ENCODE measurements around the gene IFT43.
A peak's percentile ranks its signal among the peaks of the same experiment; 100 is the strongest.

IFT43 gene

GRCh38 chr14:75976826-75977581 lies 8.6 kb upstream of the IFT43 start:
- no peak for ATAC-seq
- no peaks in the 10 kb centered on the region for H3K9me3 Mint-ChIP-seq
- H3K4me3 Mint-ChIP-seq, result no peak overlapping the region
- H3K27me3 Mint-ChIP-seq, result no peaks in the 10 kb centered on the region
- H3K27ac Mint-ChIP-seq, result no peak overlapping the region
- no peak for DNase-seq
- H3K4me1 Mint-ChIP-seq, result peaks cover 44% of the 10 kb centered on the region

DNA sequence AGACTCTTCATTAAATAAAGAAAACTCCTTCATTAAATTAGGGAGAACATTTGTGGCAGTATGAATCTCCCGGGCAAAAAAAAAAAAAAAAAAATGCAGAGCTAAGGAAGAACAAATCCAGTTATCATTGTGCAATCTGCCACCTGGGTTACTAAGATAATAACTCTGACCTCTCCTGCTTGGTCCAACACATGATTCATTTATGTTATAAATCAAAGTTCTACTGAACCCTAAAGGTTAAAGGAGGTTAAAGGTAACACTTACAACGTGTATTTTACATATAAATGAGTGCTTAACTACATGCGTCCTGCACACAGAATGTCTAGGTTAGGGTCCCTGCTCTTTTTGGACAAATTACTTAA lies 8.0 kb upstream of the IFT43 start:
- no peak for ATAC-seq
- H3K4me1 Mint-ChIP-seq, result peaks cover 45% of the 10 kb centered on the region
- no peak overlapping the region for H3K27ac Mint-ChIP-seq
- H3K9me3 Mint-ChIP-seq, result no peaks in the 10 kb centered on the region
- DNase-seq, result no peak
- H3K4me3 Mint-ChIP-seq, result no peak overlapping the region
- no peaks in the 10 kb centered on the region for H3K27me3 Mint-ChIP-seq

DNA sequence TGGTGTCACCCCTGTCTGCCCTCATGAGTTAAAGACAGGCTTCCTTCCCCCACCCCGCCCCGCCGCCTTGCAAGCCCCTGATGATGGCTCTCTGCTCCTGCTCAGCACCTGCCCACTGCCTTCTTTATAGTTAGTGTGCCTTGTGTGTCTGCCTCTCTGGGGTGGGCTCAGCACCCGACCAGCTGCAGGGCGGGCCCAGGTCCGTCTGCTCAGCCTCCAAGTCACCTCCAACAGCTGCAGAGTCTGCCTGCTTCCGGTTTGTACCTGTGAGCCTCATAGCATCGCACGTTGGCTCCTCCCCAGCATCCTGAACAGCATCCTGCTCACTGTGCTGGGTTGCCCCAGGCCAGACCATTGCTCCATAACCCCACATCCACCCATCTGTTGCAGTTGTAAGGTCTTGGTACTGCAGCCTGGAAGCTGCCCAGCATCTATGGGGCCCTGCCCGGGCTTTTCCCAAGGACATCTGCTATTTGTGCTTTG lies 7.3 kb upstream of the IFT43 start:
- Mint-ChIP-seq H3K4me1 (peaks cover 50% of the 10 kb centered on the region), H3K9me3 (no peaks in the 10 kb centered on the region), H3K27ac (peak overlapping the region; percentile 27 to 83), H3K4me3 (no peak overlapping the region), H3K27me3 (no peaks in the 10 kb centered on the region)
- DNase-seq (peak in 1 of 2 donors; percentile 12), ATAC-seq (no peak)

GRCh38 chr14:75979071-75979571 lies 6.4 kb upstream of the IFT43 start:
- no peaks in the 10 kb centered on the region for H3K27me3 Mint-ChIP-seq
- no peak overlapping the region for H3K27ac Mint-ChIP-seq
- no peaks in the 10 kb centered on the region for H3K9me3 Mint-ChIP-seq
- DNase-seq (no peak), ATAC-seq (no peak)
- peak overlapping the region; percentile 17 to 53 for H3K4me3 Mint-ChIP-seq
- H3K4me1 Mint-ChIP-seq, result peaks cover 50% of the 10 kb centered on the region

DNA sequence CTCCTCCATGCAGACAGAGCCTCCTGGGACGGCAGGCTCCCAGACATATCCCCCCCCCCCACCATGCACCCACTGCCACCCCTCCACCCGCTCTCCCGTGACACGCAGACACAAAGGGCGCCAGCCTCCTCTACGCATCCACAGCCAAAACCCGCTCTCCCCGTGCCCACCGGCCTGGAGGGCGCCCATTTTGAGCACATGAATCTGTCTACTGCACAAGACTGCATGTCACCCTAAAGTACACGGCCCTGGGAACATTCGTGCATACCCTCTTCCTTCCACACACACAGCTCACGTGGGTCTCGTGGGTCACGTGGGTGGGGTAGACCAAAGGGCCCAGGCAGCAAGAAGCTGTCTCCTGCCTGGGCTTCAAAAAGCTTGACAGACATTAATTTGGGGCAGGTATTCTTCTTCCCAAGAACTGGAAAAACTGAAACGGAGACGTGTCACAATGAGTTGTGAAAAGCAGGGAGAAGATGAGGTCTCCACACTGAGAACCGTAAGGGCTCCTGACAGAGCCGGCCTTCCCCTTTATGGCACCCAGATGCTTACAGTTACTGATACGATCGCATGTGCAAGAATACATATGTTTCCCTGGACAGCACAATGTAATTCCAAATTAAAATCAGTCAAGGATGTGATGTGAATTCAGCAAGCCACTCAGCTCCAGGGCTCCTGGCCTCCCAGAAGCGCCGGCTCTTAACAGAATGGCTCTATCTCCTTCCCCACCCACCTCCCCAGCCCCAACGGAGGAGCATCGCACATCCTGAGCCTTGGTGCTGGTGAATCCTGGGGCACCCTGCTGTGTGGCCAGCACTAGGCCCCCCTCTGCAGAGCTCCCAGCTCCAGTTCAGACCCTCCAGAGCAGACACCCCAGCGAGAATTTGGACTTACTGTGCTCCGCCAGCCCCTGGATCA lies 5.7 kb upstream of the IFT43 start:
- no peaks in the 10 kb centered on the region for H3K9me3 Mint-ChIP-seq
- ATAC-seq (no peak), DNase-seq (no peak)
- peaks cover 50% of the 10 kb centered on the region for H3K4me1 Mint-ChIP-seq
- H3K27ac Mint-ChIP-seq, result peak overlapping the region; percentile 43 to 63
- no peaks in the 10 kb centered on the region for H3K27me3 Mint-ChIP-seq
- peak overlapping the region; percentile 17 to 53 for H3K4me3 Mint-ChIP-seq

GRCh38 chr14:75980856-75981255 lies 4.7 kb upstream of the IFT43 start:
- no peaks in the 10 kb centered on the region for H3K27me3 Mint-ChIP-seq
- no peak overlapping the region for H3K27ac Mint-ChIP-seq
- no peak for DNase-seq

GRCh38 chr14:75981426-75982265 lies 3.9 kb upstream of the IFT43 start, which contains the start of gene TGFB3:
Gene TGFB3 (minus strand): TSS chr14:75981995. CDS start chr14:75980893, 1,102 bp downstream.
- peak; percentile 74 for ATAC-seq

More at GRCh38 chr14:75980856-75981255, 4.7 kb upstream of the IFT43 start:
- H3K9me3 Mint-ChIP-seq, result no peaks in the 10 kb centered on the region
- peak overlapping the region; percentile 82 to 89 for H3K4me3 Mint-ChIP-seq
- peaks cover 50% of the 10 kb centered on the region for H3K4me1 Mint-ChIP-seq
- no peak for ATAC-seq

DNA sequence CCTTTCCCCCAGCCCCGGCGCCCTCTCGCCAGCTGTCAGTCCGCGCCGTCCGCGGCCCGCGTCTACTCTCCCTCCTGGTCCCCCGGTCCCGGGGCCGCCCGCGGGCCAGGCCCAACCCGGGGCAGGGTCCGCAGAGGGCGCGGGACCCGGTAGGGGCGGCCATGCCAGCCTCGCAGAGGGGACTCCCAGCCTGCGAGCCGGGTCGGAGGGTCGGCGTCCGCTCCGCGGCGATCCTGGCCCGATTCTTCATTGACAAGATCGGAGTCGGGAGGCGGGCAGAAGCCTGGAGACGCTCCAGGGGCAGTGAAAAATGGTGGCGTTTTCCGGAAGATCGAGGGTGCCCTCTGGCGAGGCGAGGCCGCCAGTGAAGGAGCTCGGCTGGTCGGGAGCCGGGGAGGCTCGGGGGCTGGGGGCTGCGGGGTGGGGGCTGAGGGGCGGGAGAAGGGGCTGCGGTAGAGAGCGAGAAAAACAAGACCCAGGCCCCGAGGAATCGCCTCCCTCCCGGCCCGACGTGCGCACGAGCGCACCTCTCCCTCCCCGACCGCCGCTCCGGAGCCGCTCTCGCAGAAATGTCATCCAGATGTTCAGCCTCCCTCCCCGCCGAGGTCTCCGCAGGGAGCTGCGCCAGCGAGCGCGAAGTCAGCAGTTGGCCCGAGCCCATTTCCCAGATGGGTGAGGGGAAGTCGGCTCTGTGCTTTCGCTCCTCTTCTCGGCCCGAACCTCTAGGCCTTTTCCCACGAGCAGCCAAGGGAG lies 3.1 kb upstream of the IFT43 start:
- peaks cover 60% of the 10 kb centered on the region for H3K4me1 Mint-ChIP-seq
- peak; percentile 79 to 82 for DNase-seq
- peak overlapping the region in 1 of 2 donors; percentile 41 for H3K27ac Mint-ChIP-seq
- H3K9me3 Mint-ChIP-seq, result no peaks in the 10 kb centered on the region
- ATAC-seq, result peak; percentile 70
- no peaks in the 10 kb centered on the region for H3K27me3 Mint-ChIP-seq
- H3K4me3 Mint-ChIP-seq, result peak overlapping the region; percentile 82 to 89

More at GRCh38 chr14:75981426-75982265, 3.9 kb upstream of the IFT43 start, which contains the start of gene TGFB3:
- Mint-ChIP-seq H3K27me3 (no peaks in the 10 kb centered on the region), H3K4me3 (peak within 1 kb of the TSS; percentile 82 to 89), H3K27ac (peak within 1 kb of the TSS; percentile 56 to 84), H3K4me1 (peaks cover 58% of the 10 kb centered on the region), H3K9me3 (no peaks in the 10 kb centered on the region)
- DNase-seq, result peak; percentile 59 to 65

DNA sequence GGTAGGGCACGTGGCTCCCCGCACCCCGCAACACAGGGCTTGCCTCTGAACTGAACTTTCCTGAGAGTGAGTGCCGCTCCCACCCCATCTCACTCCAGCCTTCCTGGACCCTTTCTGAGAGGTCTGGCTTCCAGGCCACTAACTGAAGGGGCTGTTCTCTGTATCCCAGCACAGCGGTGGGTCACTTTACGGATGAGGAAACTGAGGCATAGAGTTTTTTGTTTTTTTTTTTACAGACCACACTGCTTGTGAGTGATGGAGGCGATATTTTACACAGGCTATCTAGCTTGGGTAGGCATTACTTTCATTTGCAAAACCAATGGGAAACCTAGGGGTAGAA lies 2.6 kb upstream of the IFT43 start:
- no peaks in the 10 kb centered on the region for H3K9me3 Mint-ChIP-seq
- peak overlapping the region; percentile 82 to 89 for H3K4me3 Mint-ChIP-seq
- ATAC-seq, result peak; percentile 3
- H3K27ac Mint-ChIP-seq, result peak overlapping the region in 1 of 2 donors; percentile 41
- peaks cover 56% of the 10 kb centered on the region for H3K4me1 Mint-ChIP-seq
- no peaks in the 10 kb centered on the region for H3K27me3 Mint-ChIP-seq
- no peak for DNase-seq

GRCh38 chr14:75984674-75985073 lies 889 bp upstream of the IFT43 start:
- no peaks in the 10 kb centered on the region for H3K9me3 Mint-ChIP-seq
- H3K27ac Mint-ChIP-seq, result no peak overlapping the region
- H3K4me1 Mint-ChIP-seq, result peaks cover 39% of the 10 kb centered on the region
- no peak for DNase-seq
- H3K27me3 Mint-ChIP-seq, result no peaks in the 10 kb centered on the region
- no peak for ATAC-seq
- no peak overlapping the region for H3K4me3 Mint-ChIP-seq

GRCh38 chr14:75986439-75986765 lies 839 bp downstream of the IFT43 start:
- DNase-seq (no peak), ATAC-seq (no peak)
- peak overlapping the region; percentile 88 to 90 for H3K4me3 Mint-ChIP-seq
- H3K27ac Mint-ChIP-seq, result peak overlapping the region; percentile 82 to 92
- H3K9me3 Mint-ChIP-seq, result no peaks in the 10 kb centered on the region
- no peaks in the 10 kb centered on the region for H3K27me3 Mint-ChIP-seq
- H3K4me1 Mint-ChIP-seq, result peaks cover 22% of the 10 kb centered on the region

DNA sequence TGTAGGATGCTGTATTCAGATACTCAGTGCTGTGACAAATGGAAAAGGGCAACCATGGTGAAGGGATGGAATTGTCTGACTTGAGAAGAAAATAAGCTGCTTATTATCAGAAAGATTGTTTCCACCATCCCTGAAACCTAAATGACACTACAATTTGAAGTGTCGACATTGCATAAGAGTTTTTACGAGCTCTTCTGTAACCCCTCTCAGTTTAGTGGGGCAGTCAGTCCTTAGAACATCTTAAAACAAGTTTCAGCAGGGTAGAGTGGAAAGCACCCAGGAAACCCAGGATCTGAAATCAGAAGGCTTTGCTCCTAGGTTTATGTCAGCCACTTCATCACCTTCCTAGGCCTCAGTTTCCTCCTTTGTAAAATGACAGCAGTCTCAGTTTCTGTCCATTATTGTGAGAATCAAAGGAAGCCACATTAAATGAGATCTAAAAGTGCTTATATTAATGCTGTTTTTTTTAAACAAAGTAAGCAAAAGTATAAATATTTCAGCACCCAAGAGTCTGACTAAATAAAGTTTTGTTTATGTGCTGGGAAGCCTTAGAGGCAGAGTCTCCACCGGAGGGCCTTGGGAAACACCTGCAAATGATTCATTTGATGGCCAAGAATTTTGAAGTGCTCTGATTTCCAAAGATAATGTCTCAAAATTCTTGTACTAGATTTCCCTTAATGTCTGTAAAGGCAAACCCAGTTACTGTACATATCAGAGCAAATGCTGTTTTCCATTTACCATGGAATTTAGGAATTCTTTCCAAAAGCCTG lies 1.8 kb downstream of the IFT43 start:
- Mint-ChIP-seq H3K27ac (no peak overlapping the region), H3K4me1 (peaks cover 15% of the 10 kb centered on the region), H3K4me3 (no peak overlapping the region), H3K27me3 (no peaks in the 10 kb centered on the region), H3K9me3 (no peaks in the 10 kb centered on the region)
- ATAC-seq, result no peak
- no peak for DNase-seq

DNA sequence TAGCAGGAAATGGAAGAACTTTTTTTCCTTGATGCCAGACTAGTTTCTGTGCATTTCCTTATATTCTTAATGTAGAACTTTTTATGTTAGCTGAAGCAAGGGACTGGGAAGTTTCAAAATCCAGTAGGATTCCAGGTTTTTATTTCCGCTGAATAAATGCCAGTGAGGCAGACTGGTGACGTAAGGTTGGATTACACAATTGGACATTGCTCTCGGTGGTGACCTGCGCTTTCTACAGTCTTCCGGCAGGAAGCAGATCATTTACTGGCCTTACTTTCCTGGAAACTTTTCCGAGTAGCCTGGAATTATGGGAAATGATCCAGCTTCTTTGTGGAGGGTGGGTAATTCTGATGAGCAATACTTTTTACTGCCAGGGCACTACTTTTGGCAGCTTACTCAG lies 3.6 kb downstream of the IFT43 start:
- Mint-ChIP-seq H3K27ac (no peak overlapping the region), H3K9me3 (no peaks in the 10 kb centered on the region), H3K27me3 (no peaks in the 10 kb centered on the region), H3K4me3 (no peak overlapping the region), H3K4me1 (peaks cover 15% of the 10 kb centered on the region)
- DNase-seq (no peak), ATAC-seq (no peak)

- H3K27ac Mint-ChIP-seq, result no peak overlapping the region
- no peaks in the 10 kb centered on the region for H3K27me3 Mint-ChIP-seq
- peaks cover 15% of the 10 kb centered on the region for H3K4me1 Mint-ChIP-seq
- H3K9me3 Mint-ChIP-seq, result no peaks in the 10 kb centered on the region
- ATAC-seq, result no peak
- no peak for DNase-seq
- no peak overlapping the region for H3K4me3 Mint-ChIP-seq
These were observed 4.7 kb downstream of the IFT43 start for GRCh38 chr14:75990297-75990696.
